GM18505 (cell line): ENCODE results near the gene KCNT1.

Source experiments
- ATAC-seq: cut with Tn5 transposase; IDR thresholded peaks from one replicate; pipeline ENCODE4 v1.9.1; 2021; ENCODE audit not compliant: unreplicated experiment
- POLR2A ChIP-seq: IDR thresholded peaks from 4 replicates; pipeline ENCODE4 v1.6.1; 2011; ENCODE audit warnings: borderline replicate concordance; ENCODE audit not compliant: insufficient read depth, insufficient read length; ENCODE audit errors: extremely low read depth

The KCNT1 gene

DNA sequence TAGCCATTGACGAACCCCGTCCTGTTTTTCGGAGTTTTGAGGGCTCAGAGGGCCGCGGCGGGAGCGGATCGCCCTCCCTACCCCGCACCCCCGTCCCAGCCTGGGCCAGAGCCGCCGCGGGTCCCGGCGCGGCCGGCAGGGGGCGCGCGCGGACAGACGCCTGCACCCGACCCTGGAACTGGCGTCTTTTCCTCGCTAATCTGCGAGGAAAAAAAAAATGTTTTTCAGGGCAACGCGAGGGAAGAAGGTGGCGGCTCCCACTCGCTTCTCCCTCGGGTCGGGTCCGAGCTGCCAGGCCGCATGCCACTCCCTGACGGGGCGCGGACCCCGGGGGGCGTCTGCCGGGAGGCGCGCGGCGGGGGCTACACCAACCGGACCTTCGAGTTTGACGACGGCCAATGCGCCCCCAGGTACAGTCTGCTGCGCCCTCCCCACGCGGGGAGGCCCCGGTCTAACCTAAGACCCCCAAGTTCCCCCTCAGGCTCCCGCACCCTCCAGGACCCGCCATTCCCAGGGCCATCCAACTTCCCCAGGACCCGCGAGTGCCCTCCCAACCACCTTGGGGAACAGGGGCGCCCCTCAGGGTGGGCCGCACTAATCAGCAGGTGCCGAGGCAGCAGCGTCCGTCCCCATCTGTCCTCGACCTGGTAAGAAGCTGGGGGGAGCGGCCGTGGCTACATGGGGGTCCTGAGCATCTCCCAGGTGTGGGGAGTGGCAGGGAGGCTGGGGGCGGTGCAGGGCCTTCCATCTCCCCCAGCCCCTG lies at the start of gene KCNT1:
Gene KCNT1, plus strand, starts transcription at position 227 of the 763 bp plus-strand sequence. Its CDS starts 74 bp downstream, at position 301.
- no peak for ATAC-seq
- TF ChIP-seq POLR2A, result no peak

DNA sequence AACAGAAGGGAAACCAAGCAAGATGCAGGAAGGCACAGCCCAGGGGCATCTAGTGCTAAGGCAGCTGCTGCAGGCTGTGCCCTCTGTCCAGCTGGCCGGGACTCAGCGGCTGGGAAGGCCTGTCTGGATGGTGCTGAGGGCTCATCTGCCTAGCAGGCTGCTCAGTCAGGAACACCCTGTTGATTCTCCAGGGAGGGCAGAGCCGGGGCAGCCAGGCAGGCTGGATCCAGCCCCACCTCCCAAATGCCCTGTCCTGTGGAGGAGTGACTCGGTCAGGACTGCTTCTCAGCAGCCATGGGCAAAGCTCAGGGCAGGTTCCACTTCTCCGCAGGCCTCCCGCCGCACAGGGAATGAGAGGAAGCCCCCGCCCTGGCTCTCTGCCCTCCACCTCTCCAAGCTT lies 46.7 kb upstream of the KCNT1 start:
- no peak for ATAC-seq
- no peak for TF ChIP-seq POLR2A

GRCh38 chr9:135657416-135657815 lies 44.6 kb upstream of the KCNT1 start:
- TF ChIP-seq POLR2A, result no peak
- no peak for ATAC-seq

DNA sequence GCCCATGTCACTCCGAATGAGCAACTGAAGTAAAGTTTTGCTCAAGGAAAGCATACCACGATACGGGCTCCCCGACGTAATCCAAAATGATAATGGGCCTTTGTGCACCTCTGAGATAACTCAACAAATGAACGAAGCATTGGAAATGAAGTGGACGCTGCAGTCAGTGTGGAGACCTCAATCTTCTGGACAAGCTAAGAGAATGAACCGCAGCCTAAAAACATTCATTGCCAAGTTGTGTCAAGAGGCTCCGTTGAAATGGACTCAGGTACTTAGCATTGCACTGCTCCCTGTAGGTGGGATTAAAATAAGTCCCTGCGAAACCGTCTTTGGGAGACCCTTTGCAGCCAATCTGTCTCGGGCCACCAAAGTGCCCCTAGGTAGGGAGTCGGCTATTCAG lies 42.7 kb upstream of the KCNT1 start:
- TF ChIP-seq POLR2A, result no peak
- no peak for ATAC-seq

- no peak for TF ChIP-seq POLR2A
- ATAC-seq, result no peak
Measured at GRCh38 chr9:135660407-135660806, 41.6 kb upstream of the KCNT1 start.

DNA sequence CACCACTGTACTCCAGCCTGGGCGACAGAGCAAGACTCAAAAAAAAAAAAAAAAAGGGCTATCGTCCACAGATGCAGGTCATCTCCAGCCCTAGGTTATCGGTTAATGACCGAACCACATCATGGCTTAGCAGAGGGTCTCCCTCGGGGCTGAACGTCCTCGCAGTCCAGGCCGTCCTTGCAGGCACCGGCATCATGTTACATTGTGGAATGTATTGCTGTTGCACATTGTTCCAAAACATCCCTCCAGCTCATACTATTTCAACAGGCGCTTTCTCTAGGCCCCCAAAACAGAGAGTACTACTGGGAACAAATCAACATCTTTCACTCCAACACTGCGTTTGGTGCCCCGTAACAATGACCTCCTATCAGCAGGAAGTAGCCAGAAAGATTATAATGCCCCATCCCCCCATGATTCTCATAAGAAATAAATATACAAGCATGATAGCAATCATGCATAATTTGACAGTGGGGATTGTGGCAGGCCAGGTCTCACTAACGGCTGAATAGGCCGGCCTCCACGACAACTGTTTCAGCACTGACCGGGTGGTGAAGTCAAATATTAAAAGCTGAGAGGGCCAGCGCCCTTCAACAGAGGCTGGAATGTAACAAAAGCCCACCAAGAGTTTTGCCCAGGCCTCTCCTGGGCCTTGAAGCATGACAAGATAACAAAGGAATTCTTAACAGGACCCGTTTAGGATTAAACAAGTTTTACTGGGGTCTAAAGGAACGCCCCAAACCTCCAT lies 40.0 kb upstream of the KCNT1 start:
- no peak for TF ChIP-seq POLR2A
- ATAC-seq, result no peak

DNA sequence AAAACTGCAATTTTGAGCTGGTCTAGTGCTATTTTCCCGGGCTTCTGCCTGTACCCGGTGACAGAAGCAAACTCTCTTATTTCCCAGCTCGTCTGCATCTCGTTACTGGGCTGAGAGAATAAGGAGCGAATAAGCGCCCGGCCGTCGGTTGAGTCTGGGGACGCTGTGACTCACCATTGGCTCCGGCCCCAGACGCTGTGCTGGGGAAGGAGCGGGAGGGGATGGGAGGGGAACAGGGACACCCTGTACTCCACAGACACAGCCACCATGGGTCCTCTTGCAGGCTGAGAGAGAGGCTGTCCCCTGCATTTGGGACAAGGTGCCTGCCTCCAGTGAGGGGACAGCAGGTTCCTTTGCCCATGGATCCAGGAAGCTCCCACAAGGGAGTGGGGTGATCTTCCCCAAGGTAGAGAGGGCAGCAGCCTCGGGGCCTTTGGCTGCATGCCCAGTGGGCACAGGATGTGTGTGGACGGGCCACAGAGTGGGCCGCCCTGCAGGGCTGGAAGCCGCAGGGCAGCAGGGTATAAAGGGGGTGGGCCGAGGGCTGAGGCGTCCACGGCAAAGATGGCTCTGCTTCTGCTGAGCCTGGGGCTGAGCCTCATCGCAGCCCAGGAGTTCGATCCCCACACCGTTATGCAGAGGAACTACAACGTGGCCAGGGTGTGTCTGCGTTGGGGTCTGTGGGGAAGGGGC lies 39.1 kb upstream of the KCNT1 start, which contains the start of gene LCN9:
Gene LCN9, plus strand, starts transcription at position 552 of the 693 bp plus-strand sequence. Its CDS starts 13 bp downstream, at position 565.
- TF ChIP-seq POLR2A, result no peak

GRCh38 chr9:135663451-135663770 lies 38.6 kb upstream of the KCNT1 start:
- no peak for ATAC-seq
- no peak for TF ChIP-seq POLR2A

More for the DNA sequence above, 39.1 kb upstream of the KCNT1 start, which contains the start of gene LCN9:
- no peak for ATAC-seq

DNA sequence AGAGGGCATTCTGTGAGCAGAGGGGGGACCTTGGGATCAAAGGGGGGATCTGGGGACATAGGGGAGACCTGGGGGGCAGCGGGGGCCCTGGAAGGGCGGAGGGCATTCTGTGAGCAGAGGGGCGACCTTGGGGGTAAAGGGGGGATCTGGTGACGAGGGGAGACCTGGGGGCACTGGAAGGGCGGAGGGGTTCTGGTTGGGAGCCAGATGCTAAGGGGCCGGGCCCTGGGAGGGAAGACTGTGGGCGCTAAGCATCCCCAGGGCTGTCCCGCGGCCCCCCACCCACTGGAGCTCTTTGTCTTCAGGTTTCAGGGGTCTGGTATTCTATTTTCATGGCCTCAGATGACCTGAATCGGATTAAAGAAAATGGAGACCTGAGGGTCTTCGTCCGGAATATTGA lies 38.1 kb upstream of the KCNT1 start:
- TF ChIP-seq POLR2A, result no peak
- no peak for ATAC-seq

DNA sequence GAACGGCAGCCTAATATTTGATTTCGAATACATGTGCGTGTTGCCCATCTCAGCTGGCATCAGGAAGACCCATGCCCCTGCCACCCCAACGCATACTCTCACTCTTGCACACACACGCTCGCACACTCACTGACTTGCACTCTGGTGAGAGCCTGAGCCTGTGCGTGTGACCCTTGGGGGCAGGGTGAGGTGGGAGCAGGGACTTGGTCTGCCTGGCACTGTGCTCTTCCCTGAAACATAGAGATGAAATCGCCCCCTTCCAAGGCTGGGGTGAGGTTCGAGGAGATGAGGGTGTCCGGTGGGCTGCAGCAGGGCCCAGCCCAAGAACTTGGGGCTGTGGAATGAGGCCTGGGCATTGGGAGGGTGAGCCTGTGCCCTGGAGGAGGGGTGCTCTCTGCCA lies 37.7 kb upstream of the KCNT1 start:
- TF ChIP-seq POLR2A, result no peak
- no peak for ATAC-seq

DNA sequence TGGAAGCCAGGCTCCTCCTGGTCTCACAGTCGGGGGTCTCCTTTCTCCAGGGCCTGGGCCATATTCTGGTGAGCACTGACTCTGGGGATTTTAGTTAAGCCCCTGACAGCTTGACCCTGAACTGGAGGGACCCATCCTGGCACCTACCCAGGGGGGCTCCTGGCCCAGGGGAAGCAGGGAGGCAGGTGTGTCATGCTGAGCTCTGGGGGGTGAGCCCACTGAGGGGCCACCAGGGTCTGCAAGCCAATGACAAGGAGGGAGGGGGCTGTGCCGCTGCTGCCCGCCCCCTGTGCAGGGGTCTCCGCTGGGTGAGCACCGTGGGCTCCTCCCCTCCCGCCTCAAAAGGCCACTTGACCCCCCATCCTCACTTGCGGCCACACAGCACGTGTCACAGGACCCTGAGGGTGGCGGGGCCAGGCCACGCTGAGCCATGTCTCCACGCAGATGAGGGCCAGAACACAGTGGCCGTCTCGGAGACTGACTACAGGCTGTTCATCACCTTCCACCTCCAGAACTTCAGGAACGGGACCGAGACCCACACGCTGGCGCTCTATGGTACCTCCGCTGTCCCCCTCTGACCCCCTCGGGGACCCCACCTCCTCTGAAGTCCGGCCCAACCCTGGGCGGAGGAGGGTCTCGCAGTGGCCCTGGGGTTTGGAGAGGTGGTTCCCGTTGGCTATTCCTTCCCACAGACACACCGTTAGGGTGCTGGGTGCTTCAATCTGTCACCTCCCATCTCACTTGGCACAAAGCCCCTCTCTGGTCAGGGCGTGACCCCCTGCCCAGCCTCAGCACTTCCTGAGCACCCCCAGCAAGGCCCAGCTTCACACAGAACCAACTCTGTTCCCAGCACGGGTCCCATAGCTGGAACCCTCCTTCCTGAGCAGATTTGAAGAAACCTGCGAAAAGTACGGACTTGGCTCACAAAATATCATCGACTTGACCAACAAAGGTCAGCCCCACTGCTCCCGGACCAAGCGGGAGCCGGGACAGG lies 36.9 kb upstream of the KCNT1 start:
- no peak for ATAC-seq
- TF ChIP-seq POLR2A, result no peak

- no peak for TF ChIP-seq POLR2A
- no peak for ATAC-seq
Measured at GRCh38 chr9:135665795-135666189, 36.2 kb upstream of the KCNT1 start.
